Osteoblast (primary cell): Measurements from ENCODE around the gene TPO. TPM values are rescaled to one million over a fixed set of nuclear protein-coding genes. Genes with fewer than 3 reads are reported as not detected.

Source experiments
- DNase-seq: peaks from one replicate; pipeline ENCODE4 v3.0.0; 2011; ENCODE audit warnings: low spot score, mixed read lengths; ENCODE audit not compliant: insufficient read length; ENCODE audit errors: missing footprints
- H2AFZ ChIP-seq: 2 replicates; pipeline ENCODE4 v1.6.0; 2011; ENCODE audit warnings: mild to moderate bottlenecking, low read length
- H3K27ac ChIP-seq: 2 replicates; pipeline ENCODE4 v1.5.1; 2011; ENCODE audit warnings: mild to moderate bottlenecking, low read depth, low read length, moderate library complexity
- H3K27me3 ChIP-seq: 2 replicates; pipeline ENCODE4 v1.6.0; 2012; ENCODE audit warnings: mild to moderate bottlenecking, control low read depth, inconsistent platforms, low read length, moderate library complexity; ENCODE audit not compliant: insufficient read depth
- H3K36me3 ChIP-seq: 2 replicates; pipeline ENCODE4 v1.5.1; 2011; ENCODE audit warnings: mild to moderate bottlenecking, low read length, control low read depth, moderate library complexity; ENCODE audit not compliant: insufficient read depth
- H3K4me1 ChIP-seq: 2 replicates; pipeline ENCODE4 v1.5.1; 2011; ENCODE audit warnings: mild to moderate bottlenecking, low read length, control low read depth, moderate library complexity; ENCODE audit not compliant: insufficient read depth
- H3K4me2 ChIP-seq: 2 replicates; pipeline ENCODE4 v1.6.0; 2011; ENCODE audit warnings: mild to moderate bottlenecking, low read length; ENCODE audit not compliant: insufficient read depth
- H3K4me3 ChIP-seq: fragments of 200-600 bp; sonication (generic); 3 replicates; pipeline ENCODE4 v1.5.1; 2012; ENCODE audit warnings: mild to moderate bottlenecking, low read length, inconsistent platforms; ENCODE audit not compliant: insufficient read depth
- H3K79me2 ChIP-seq: 2 replicates; pipeline ENCODE4 v1.6.0; 2012; ENCODE audit warnings: mild to moderate bottlenecking, low read length, control low read depth, inconsistent platforms; ENCODE audit not compliant: insufficient read depth
- H3K9me3 ChIP-seq: 2 replicates; pipeline ENCODE4 v1.5.1; 2011; ENCODE audit warnings: low read depth, low read length, control low read depth
- H4K20me1 ChIP-seq: 2 replicates; pipeline ENCODE4 v1.6.0; 2012; ENCODE audit warnings: mild to moderate bottlenecking, low read length, control low read depth; ENCODE audit not compliant: insufficient read depth
- total RNA-seq: library from RNA; depleted of rRNA; stranded (reverse); fragments of >200 nt; gene quantifications from 2 replicates; pipeline ENCODE4 v1.2.3, GENCODE V29; 2012
- TF ChIP-seq, protein P1 (sequence below): IDR thresholded peaks from 2 replicates; pipeline ENCODE4 v1.5.1; 2011; ENCODE audit warnings: mild to moderate bottlenecking, low read depth, low read length, moderate library complexity; ENCODE audit errors: extremely low read depth

TPO gene
- total RNA-seq, 1 donor, result not detected

DNA sequence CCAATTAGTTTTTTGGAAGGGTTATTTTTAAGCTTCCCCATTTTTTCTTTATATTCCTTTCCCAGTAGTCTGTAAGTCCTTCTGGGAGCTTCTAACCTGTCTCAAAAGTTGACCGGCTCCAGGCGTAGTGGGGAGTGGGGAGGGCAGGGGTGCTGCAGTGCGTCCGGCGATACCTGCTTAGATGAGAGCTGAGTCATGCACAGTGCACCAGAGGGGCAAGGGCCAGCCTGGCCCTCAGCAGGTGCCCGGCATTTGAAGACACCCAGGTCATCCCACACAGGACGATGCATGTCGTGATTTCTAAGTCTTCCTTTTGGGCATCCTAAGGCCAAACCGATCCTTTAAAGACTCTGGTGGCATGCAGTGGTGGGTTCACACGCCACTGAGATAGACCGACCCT is 73.4 kb downstream of the TPO start:
- no peaks in the 10 kb centered on the region for H3K36me3 ChIP-seq
- TF ChIP-seq, protein P1, sequence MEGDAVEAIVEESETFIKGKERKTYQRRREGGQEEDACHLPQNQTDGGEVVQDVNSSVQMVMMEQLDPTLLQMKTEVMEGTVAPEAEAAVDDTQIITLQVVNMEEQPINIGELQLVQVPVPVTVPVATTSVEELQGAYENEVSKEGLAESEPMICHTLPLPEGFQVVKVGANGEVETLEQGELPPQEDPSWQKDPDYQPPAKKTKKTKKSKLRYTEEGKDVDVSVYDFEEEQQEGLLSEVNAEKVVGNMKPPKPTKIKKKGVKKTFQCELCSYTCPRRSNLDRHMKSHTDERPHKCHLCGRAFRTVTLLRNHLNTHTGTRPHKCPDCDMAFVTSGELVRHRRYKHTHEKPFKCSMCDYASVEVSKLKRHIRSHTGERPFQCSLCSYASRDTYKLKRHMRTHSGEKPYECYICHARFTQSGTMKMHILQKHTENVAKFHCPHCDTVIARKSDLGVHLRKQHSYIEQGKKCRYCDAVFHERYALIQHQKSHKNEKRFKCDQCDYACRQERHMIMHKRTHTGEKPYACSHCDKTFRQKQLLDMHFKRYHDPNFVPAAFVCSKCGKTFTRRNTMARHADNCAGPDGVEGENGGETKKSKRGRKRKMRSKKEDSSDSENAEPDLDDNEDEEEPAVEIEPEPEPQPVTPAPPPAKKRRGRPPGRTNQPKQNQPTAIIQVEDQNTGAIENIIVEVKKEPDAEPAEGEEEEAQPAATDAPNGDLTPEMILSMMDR, result no peak
- H3K4me3 ChIP-seq, result no peak overlapping the region
- no peaks in the 10 kb centered on the region for H3K27me3 ChIP-seq
- no peaks in the 10 kb centered on the region for H3K79me2 ChIP-seq
- H3K4me2 ChIP-seq, result no peak overlapping the region
- H3K27ac ChIP-seq, result no peak overlapping the region
- no peaks in the 10 kb centered on the region for H4K20me1 ChIP-seq
- DNase-seq, result no peak
- no peaks in the 10 kb centered on the region for H3K4me1 ChIP-seq
- no peaks in the 10 kb centered on the region for H3K9me3 ChIP-seq
- no peak overlapping the region for H2AFZ ChIP-seq

DNA sequence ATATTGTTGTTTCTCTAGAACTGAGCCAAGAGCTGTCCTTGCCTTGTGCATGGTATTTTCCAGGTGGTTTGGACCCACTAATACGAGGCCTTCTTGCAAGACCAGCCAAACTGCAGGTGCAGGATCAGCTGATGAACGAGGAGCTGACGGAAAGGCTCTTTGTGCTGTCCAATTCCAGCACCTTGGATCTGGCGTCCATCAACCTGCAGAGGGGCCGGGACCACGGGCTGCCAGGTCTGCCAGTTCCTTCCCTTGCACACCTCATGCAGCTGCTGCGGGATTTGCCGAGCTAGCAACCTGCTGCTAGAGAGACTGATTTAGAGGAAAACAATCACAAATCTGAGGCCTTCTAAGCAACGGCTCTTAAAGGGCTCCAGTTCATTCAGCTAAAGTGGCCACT is 74.5 kb downstream of the TPO start:
- Histone ChIP-seq H4K20me1 (no peaks in the 10 kb centered on the region), H3K27ac (no peak overlapping the region), H3K4me3 (no peak overlapping the region), H3K27me3 (no peaks in the 10 kb centered on the region), H3K4me1 (no peaks in the 10 kb centered on the region), H3K9me3 (no peaks in the 10 kb centered on the region), H3K79me2 (no peaks in the 10 kb centered on the region), H3K36me3 (no peaks in the 10 kb centered on the region), H3K4me2 (no peak overlapping the region), H2AFZ (no peak overlapping the region)
- peak; percentile 72 for DNase-seq
- TF ChIP-seq, protein P1, result no peak

DNA sequence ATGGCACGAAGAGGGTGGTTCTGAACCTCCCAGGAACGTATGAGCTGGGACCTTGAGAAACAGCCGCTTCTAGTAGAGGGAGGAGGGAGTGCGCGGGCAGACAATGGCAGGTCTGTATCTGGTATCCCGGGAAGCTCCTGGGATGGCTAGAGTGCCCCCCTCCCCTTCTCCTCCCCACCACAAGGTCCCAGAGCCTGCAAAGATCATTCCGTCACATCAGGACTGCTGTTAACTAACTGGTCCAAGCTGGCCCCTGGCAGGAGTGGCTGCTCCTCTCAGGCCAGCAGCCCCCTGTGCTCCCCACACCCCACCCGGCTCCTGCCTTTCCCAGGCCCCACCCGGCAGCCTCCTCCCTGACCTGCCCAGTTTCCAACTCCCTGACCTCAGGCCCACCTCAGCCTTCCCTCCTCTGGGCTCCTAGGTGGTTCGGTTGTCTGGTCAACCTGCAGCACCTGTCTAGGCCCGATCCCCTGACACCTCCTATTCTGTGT is 75.0 kb downstream of the TPO start:
- Histone ChIP-seq H2AFZ (no peak overlapping the region), H3K4me2 (no peak overlapping the region), H3K9me3 (no peaks in the 10 kb centered on the region), H3K4me1 (no peaks in the 10 kb centered on the region), H3K36me3 (no peaks in the 10 kb centered on the region), H3K27ac (no peak overlapping the region), H4K20me1 (no peaks in the 10 kb centered on the region), H3K4me3 (no peak overlapping the region), H3K79me2 (no peaks in the 10 kb centered on the region), H3K27me3 (no peaks in the 10 kb centered on the region)
- DNase-seq, result no peak
- TF ChIP-seq, protein P1, result no peak

DNA sequence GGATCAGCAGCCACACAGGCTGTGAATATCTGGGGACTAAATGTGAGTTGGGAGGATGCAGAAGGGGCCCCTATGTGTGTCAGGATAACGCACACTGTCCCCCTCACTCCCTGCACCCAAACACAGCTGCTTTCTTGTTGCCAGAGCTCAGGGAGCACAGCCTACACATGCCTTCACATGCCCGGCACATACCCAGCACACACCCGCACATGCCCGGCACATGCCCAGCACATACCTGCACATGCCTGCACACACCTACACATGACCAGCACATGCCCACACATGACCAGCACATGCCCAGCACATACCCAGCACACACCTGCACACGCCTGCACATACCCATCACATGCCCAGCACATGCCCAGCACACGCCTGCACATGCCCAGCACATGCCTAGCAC is 75.6 kb downstream of the TPO start:
- H2AFZ ChIP-seq, result no peak overlapping the region
- no peaks in the 10 kb centered on the region for H3K79me2 ChIP-seq
- TF ChIP-seq, protein P1, result no peak
- DNase-seq, result peak; percentile 63
- H3K4me1 ChIP-seq, result no peaks in the 10 kb centered on the region
- no peaks in the 10 kb centered on the region for H3K9me3 ChIP-seq
- no peaks in the 10 kb centered on the region for H3K36me3 ChIP-seq
- H3K4me2 ChIP-seq, result no peak overlapping the region
- H3K27ac ChIP-seq, result no peak overlapping the region
- H3K27me3 ChIP-seq, result no peaks in the 10 kb centered on the region
- H3K4me3 ChIP-seq, result no peak overlapping the region
- no peaks in the 10 kb centered on the region for H4K20me1 ChIP-seq
